SK-N-SH (cell line): ENCODE measurements around the gene PSKH1. TPM values are rescaled to one million over a fixed set of nuclear protein-coding genes. Genes with fewer than 3 reads are reported as not detected.
A peak's percentile ranks its signal among the peaks of the same experiment; 100 is the strongest.

Experiments
- CTCF ChIA-PET: fragments of 300-600, 350-600 bp; formaldehyde crosslinking; extraction: SDS; loops from one replicate; lab custom pipeline; 2021; lab: Yijun Ruan, JAX
- POLR2A ChIA-PET: fragments of 350-600 bp; sonication (Branson Sonifier 250); formaldehyde crosslinking; extraction: SDS; loops from one replicate; lab custom pipeline; 2020; ENCODE audit warnings: antibody characterized with exemption, inconsistent platforms; lab: Yijun Ruan, JAX
- DNase-seq: peaks from one replicate; pipeline ENCODE4 v3.0.0; 2012
- H2AFZ ChIP-seq: fragments of 200-600 bp; sonication (generic); 2 replicates; pipeline ENCODE4 v1.8.1; 2016; ENCODE audit warnings: antibody characterized with exemption, mild to moderate bottlenecking, low read depth
- H3F3A ChIP-seq: fragments of 200-600 bp; sonication (generic); replicated peaks from 2 replicates; pipeline ENCODE3; 2016; ENCODE audit warnings: antibody characterized with exemption, mild to moderate bottlenecking; ENCODE audit not compliant: insufficient read depth
- H3K27ac ChIP-seq, 2 experiments: fragments of 200-500 bp in 1 of 2; fragments of 200-600 bp in 1 of 2; sonication (Bioruptor generic) in 1 of 2; sonication (generic), shearing (Covaris generic) in 1 of 2; 2 replicates each; pipeline versions ENCODE4 v1.5.1 to v1.6.1; 2014 to 2016; ENCODE audit warnings: low read depth in 2 of 2, inconsistent platforms in 1 of 2, low read length in 1 of 2, mild to moderate bottlenecking in 1 of 2, mixed read lengths in 1 of 2
- H3K27me3 ChIP-seq: fragments of 200-600 bp; sonication (generic), shearing (Covaris generic); 2 replicates; pipeline ENCODE4 v1.6.1; 2016; ENCODE audit warnings: mixed run types; ENCODE audit not compliant: insufficient read depth
- H3K36me3 ChIP-seq, 2 experiments: fragments of 200-500 bp in 1 of 2; fragments of 200-600 bp in 1 of 2; sonication (Bioruptor generic) in 1 of 2; sonication (generic) in 1 of 2; replicated peaks in 1 of 2; 2 replicates each; pipeline versions ENCODE3 to v1.5.1; 2014 to 2016; ENCODE audit warnings: low read length in 1 of 2, mild to moderate bottlenecking in 1 of 2; ENCODE audit not compliant: insufficient read depth in 2 of 2, control insufficient read depth in 1 of 2
- H3K4me1 ChIP-seq, 2 experiments: fragments of 200-500 bp in 1 of 2; fragments of 200-600 bp in 1 of 2; sonication (Bioruptor generic) in 1 of 2; sonication (generic), shearing (Covaris generic) in 1 of 2; 2 replicates each; pipeline versions ENCODE4 v1.5.1 to v1.6.1; 2014 to 2016; ENCODE audit warnings: low read depth in 1 of 2, low read length in 1 of 2, mixed run types in 1 of 2; ENCODE audit not compliant: insufficient read depth in 2 of 2, control insufficient read depth in 1 of 2
- H3K4me2 ChIP-seq: fragments of 200-600 bp; sonication (generic), shearing (Covaris generic); 2 replicates; pipeline ENCODE4 v1.6.1; 2017; ENCODE audit warnings: mixed run types
- H3K4me3 ChIP-seq, 2 experiments: fragments of 200-500 bp in 1 of 2; fragments of 200-600 bp in 1 of 2; sonication (Bioruptor generic) in 1 of 2; sonication (generic), shearing (Covaris generic) in 1 of 2; 2 replicates each; pipeline versions ENCODE4 v1.5.1 to v1.8.1; 2014 to 2016; ENCODE audit warnings: low read depth in 2 of 2, inconsistent platforms in 1 of 2, low read length in 1 of 2, mild to moderate bottlenecking in 1 of 2, mixed read lengths in 1 of 2, moderate library complexity in 1 of 2
- H3K79me2 ChIP-seq: fragments of 200-600 bp; sonication (generic); 2 replicates; pipeline ENCODE4 v1.8.1; 2017; ENCODE audit warnings: mild to moderate bottlenecking; ENCODE audit not compliant: insufficient read depth
- H3K9ac ChIP-seq: fragments of 200-600 bp; sonication (generic); 2 replicates; pipeline ENCODE4 v1.6.1; 2017; ENCODE audit warnings: mixed run types
- H3K9me2 ChIP-seq: fragments of 200-600 bp; sonication (generic); 2 replicates; pipeline ENCODE4 v1.6.1; 2017; ENCODE audit warnings: mixed run types
- H3K9me3 ChIP-seq: fragments of 200-600 bp; sonication (generic); 2 replicates; pipeline ENCODE4 v1.6.1; 2017; ENCODE audit warnings: mixed run types, mild to moderate bottlenecking, moderate library complexity
- H4K20me1 ChIP-seq: fragments of 200-600 bp; sonication (generic); 2 replicates; pipeline ENCODE4 v1.6.1; 2017; ENCODE audit warnings: mild to moderate bottlenecking, mixed run types; ENCODE audit not compliant: insufficient read depth
- ELF1 ChIP-seq: IDR thresholded peaks from 2 replicates; pipeline ENCODE4 v1.4.0; 2012
- FOXJ3 ChIP-seq: sonication (generic); formaldehyde crosslinking; IDR thresholded peaks from 2 replicates; pipeline ENCODE4 v1.5.1; 2020; ENCODE audit warnings: mild to moderate bottlenecking, missing genetic modification reagents
- GABPA ChIP-seq: IDR thresholded peaks from 2 replicates; pipeline ENCODE4 v1.4.0; 2012; ENCODE audit warnings: low read depth, mild to moderate bottlenecking
- GATA2 ChIP-seq: sonication (generic); formaldehyde crosslinking; IDR thresholded peaks from 2 replicates; pipeline ENCODE4 v1.5.0; 2020; ENCODE audit warnings: mild to moderate bottlenecking, missing genetic modification reagents
- JUND ChIP-seq: IDR thresholded peaks from 2 replicates; pipeline ENCODE4 v1.4.0; 2012
- MAX ChIP-seq: IDR thresholded peaks from 2 replicates; pipeline ENCODE4 v1.4.0; 2012; ENCODE audit warnings: low read depth
- NRF1 ChIP-seq: IDR thresholded peaks from 2 replicates; pipeline ENCODE4 v1.6.1; 2012; ENCODE audit warnings: low read depth, mild to moderate bottlenecking, low read length
- RCOR1 ChIP-seq: fragments of 150-350 bp; IDR thresholded peaks from 2 replicates; pipeline ENCODE4 v1.6.1; 2017; ENCODE audit warnings: antibody characterized with exemption, low read length
- REST ChIP-seq: IDR thresholded peaks from 2 replicates; pipeline ENCODE4 v1.6.1; 2012; ENCODE audit warnings: mild to moderate bottlenecking, low read depth, low read length, moderate library complexity
- SMC3 ChIP-seq: IDR thresholded peaks from 2 replicates; pipeline ENCODE4 v1.6.1; 2012; ENCODE audit warnings: low read depth, low read length, improper control_type of control experiment
- TAF1 ChIP-seq: IDR thresholded peaks from 2 replicates; pipeline ENCODE4 v1.6.1; 2012; ENCODE audit warnings: low read depth, mild to moderate bottlenecking, low read length, moderate library complexity, borderline replicate concordance
- YY1 ChIP-seq: IDR thresholded peaks from 2 replicates; pipeline ENCODE4 v1.4.0; 2012; ENCODE audit warnings: low read depth, mild to moderate bottlenecking
- WGBS: methylation state at CpG from one replicate; pipeline ENCODE4 v1.1.6; 2017; ENCODE audit warnings: low lambda C conversion rate; 5-methylcytosine and 5-hydroxymethylcytosine counted together
- polyA plus RNA-seq, 3 experiments: library from polyadenylated mRNA; depleted of rRNA; stranded (reverse); fragments of >200 nt; gene quantifications; 2 replicates each; pipeline ENCODE4 v1.2.3, GENCODE V29; 2012
- TF ChIP-seq, protein P1 (sequence below): IDR thresholded peaks from 2 replicates; pipeline ENCODE4 v1.4.0; 2012; ENCODE audit warnings: low read depth, borderline replicate concordance

PSKH1 gene
- polyA plus RNA-seq, 1 of the 3 experiments (the other 2 are of a cell fraction) = 30.1 TPM

GRCh38 chr16:67873435-67874370, 19.4 kb upstream of the PSKH1 start:
- Histone ChIP-seq H3K9me3 (no peaks in the 10 kb centered on the region), H3K36me3 (peaks cover 22 to 53% of the 10 kb centered on the region in 2 experiments), H3K27me3 (no peaks in the 10 kb centered on the region), H3K27ac (peak overlapping the region; percentile 64 to 66; a peak in 3 of 4 replicates), H3K9me2 (no peaks in the 10 kb centered on the region), H3K4me3 (peak overlapping the region; percentile 94 to 96), H3K4me2 (peak overlapping the region; percentile 99), H3F3A (peaks cover 20% of the 10 kb centered on the region), H3K79me2 (peaks cover 46% of the 10 kb centered on the region)
- DNase-seq = no peak
- WGBS = 16% methylated on average over 17 of the region's 23 CpGs
- CTCF ChIA-PET = interaction anchor here (0.8 to 22.4 kb wide), 6 partner anchors 11 to 353 kb away, joined by 4 to 564 read pairs (median 6); partner anchors contain the start of genes CTRL, LCAT, NRN1L and PSMB10
- TF ChIP-seq FOXJ3 (CRISPR knock-in tag) (no peak), RCOR1 (no peak), GATA2 (CRISPR knock-in tag) (no peak), REST (no peak), SMC3 (no peak), YY1 (no peak), JUND (no peak), GABPA (no peak), ELF1 (no peak), MAX (no peak), NRF1 (no peak), TAF1 (no peak)
- TF ChIP-seq, protein P1, sequence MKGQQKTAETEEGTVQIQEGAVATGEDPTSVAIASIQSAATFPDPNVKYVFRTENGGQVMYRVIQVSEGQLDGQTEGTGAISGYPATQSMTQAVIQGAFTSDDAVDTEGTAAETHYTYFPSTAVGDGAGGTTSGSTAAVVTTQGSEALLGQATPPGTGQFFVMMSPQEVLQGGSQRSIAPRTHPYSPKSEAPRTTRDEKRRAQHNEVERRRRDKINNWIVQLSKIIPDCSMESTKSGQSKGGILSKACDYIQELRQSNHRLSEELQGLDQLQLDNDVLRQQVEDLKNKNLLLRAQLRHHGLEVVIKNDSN = no peak
- TF ChIP-seq, all 33 proteins: peak for 0
- POLR2A ChIA-PET = interaction anchor here (0.6 to 1.4 kb wide), 3 partner anchors 9 to 172 kb away, joined by 4 to 6 read pairs (median 5); partner anchors contain the start of gene NRN1L
- Histone ChIP-seq H3K4me1 (peaks cover 11 to 13% of the 10 kb centered on the region in 2 experiments; a peak in 1 of 4 replicates), H2AFZ (peak overlapping the region; percentile 82; the same call in 1 of the 2 replicates), H3K9ac (peak overlapping the region; percentile 95), H4K20me1 (peaks cover 27% of the 10 kb centered on the region)
